ENCODE measurements around the gene CATSPER3.

DNA sequence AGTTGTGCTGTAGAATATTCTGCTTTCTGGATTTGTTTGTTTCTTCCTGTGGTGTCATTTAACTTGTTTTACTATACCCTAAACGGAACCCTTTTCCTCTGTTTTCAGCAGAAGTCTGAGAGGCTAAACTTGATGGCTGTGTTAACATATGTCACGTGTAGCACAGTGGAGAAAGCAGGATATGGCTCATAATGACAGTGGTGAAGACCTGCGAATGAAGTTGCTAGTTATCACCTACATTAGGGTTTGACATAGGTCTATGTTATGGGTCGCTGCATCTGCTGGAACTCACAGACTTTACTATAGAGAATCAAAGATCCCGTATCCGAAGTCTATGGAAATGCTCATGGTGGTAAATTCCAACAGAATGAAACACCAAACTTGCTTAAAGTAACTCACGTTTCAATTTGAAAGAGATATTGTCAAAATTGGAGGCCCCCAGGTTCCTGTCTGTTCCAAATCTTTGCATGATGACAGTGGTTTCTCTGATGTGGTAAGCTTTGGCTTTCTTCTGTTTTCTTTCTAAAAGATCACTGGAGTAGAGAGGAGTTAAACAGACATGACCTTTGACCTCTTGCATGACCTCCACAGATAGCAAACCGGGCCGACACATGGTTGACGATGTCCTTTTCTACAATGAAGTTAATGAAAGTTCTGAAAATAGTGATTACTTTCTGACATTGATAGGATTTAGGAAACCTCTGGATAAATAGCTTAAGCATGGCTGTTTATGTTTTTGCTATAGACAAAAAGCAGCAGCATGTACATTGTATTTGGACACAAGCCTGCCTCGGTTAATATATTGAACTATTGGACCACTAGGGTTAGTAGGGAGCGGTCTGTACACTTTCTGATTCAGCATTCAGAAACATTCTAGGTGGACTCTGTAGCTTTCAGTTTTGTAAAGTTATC, 3.1 kb upstream of the CATSPER3 start:
- TF ChIP-seq, protein P1, sequence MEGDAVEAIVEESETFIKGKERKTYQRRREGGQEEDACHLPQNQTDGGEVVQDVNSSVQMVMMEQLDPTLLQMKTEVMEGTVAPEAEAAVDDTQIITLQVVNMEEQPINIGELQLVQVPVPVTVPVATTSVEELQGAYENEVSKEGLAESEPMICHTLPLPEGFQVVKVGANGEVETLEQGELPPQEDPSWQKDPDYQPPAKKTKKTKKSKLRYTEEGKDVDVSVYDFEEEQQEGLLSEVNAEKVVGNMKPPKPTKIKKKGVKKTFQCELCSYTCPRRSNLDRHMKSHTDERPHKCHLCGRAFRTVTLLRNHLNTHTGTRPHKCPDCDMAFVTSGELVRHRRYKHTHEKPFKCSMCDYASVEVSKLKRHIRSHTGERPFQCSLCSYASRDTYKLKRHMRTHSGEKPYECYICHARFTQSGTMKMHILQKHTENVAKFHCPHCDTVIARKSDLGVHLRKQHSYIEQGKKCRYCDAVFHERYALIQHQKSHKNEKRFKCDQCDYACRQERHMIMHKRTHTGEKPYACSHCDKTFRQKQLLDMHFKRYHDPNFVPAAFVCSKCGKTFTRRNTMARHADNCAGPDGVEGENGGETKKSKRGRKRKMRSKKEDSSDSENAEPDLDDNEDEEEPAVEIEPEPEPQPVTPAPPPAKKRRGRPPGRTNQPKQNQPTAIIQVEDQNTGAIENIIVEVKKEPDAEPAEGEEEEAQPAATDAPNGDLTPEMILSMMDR (conservative IDR thresholded peaks at IDR 0.05; ENCODE audit: low read depth, low read length) = no peak
- no peak for TF ChIP-seq EZH2 (IDR thresholded peaks at IDR 0.05; ENCODE audit: borderline replicate concordance, low read depth, low read length, poor library complexity, severe bottlenecking)

Data from A673 (cell line).